Suprapubic skin (tissue), 4 donors: ENCODE measurements around the gene EIF4G2. TPM values are rescaled to one million over a fixed set of nuclear protein-coding genes. Genes with fewer than 3 reads are reported as not detected.

Experiments used
- DNase-seq, 2 donors: peaks; one replicate each; pipeline ENCODE4 v3.0.0-alpha.2; 2019; ENCODE audit warnings: low spot score in 2 of 2
- H3K27ac ChIP-seq: fragments of 200-600 bp; sonication (generic); one replicate; pipeline ENCODE4 v1.5.1; 2019
- H3K27me3 ChIP-seq: fragments of 200-600 bp; sonication (generic); one replicate; pipeline ENCODE4 v1.5.1; 2019
- H3K36me3 ChIP-seq: fragments of 200-600 bp; sonication (generic); one replicate; pipeline ENCODE4 v1.5.1; 2019
- H3K4me1 ChIP-seq: fragments of 200-600 bp; sonication (generic); one replicate; pipeline ENCODE4 v1.5.1; 2019
- H3K4me3 ChIP-seq: fragments of 200-600 bp; sonication (generic); one replicate; pipeline ENCODE4 v1.5.1; 2019; ENCODE audit warnings: mild to moderate bottlenecking
- H3K9me3 ChIP-seq: fragments of 200-600 bp; sonication (generic); one replicate; pipeline ENCODE4 v1.5.1; 2019
- CTCF ChIP-seq, 2 donors: fragments of 200-600 bp in 1 of 2; fragments of 450-650 bp in 1 of 2; sonication (generic) in 1 of 2; IDR thresholded peaks; one replicate each; pipeline ENCODE4 v1.5.1; 2016 to 2019; ENCODE audit warnings: antibody characterized with exemption in 2 of 2, mild to moderate bottlenecking in 1 of 2, moderate library complexity in 1 of 2
- EP300 ChIP-seq: sonication (generic); formaldehyde crosslinking; IDR thresholded peaks from one replicate; pipeline ENCODE4 v1.6.1; 2017; ENCODE audit warnings: antibody characterized with exemption
- POLR2A ChIP-seq, 2 donors: fragments of 450-650 bp; IDR thresholded peaks; one replicate each; pipeline ENCODE4 v1.6.1; 2017; ENCODE audit warnings: antibody characterized with exemption in 2 of 2, mild to moderate bottlenecking in 2 of 2, moderate library complexity in 2 of 2
- POLR2AphosphoS5 ChIP-seq, 3 donors: sonication (generic); formaldehyde crosslinking; IDR thresholded peaks; one replicate each; pipeline ENCODE4 v1.6.1; 2017; ENCODE audit warnings: antibody characterized with exemption in 3 of 3
- WGBS: methylation state at CpG from one replicate; pipeline ENCODE4 v1.1.5; 2018; 5-methylcytosine and 5-hydroxymethylcytosine counted together
- total RNA-seq, 4 donors: library from RNA; depleted of rRNA; stranded (reverse); fragments of >200 nt; gene quantifications; one replicate each; pipeline ENCODE4 v1.1.0, GENCODE V29; 2016

EIF4G2 gene
- 100 to 1,000 TPM; 439 to 593 (median 477) TPM for total RNA-seq

GRCh38 chr11:10808553-10809372, at the start of gene EIF4G2:
TSS of gene EIF4G2 (minus strand) at chr11:10808926.
- Histone ChIP-seq H3K9me3 (no peaks in the 10 kb centered on the region), H3K36me3 (peaks cover 26% of the 10 kb centered on the region), H3K27me3 (no peaks in the 10 kb centered on the region), H3K4me3 (peak within 1 kb of the TSS; percentile 100), H3K27ac (peak within 1 kb of the TSS; percentile 100), H3K4me1 (peaks cover 47% of the 10 kb centered on the region)
- peak; percentile 99 for DNase-seq
- under 1% methylated on average over 48 of the region's 65 CpGs for WGBS
- TF ChIP-seq CTCF (IDR thresholded peaks at IDR 0.05) (no peak), EP300 (no peak), POLR2A (IDR thresholded peaks at IDR 0.05) (peak; percentile 98 to 100), POLR2AphosphoS5 (IDR thresholded peaks at IDR 0.05) (peak; percentile 99)

- TF ChIP-seq POLR2AphosphoS5 (IDR thresholded peaks at IDR 0.05) (peak; percentile 87 to 98 (median 92)), CTCF (IDR thresholded peaks at IDR 0.05) (peak in 1 of 2 donors; percentile 6), EP300 (no peak), POLR2A (IDR thresholded peaks at IDR 0.05) (peak; percentile 47 to 96)
- Histone ChIP-seq H3K27ac (peak within 1 kb of the TSS; percentile 98), H3K27me3 (no peaks in the 10 kb centered on the region), H3K4me1 (peaks cover 32% of the 10 kb centered on the region), H3K36me3 (peaks cover 23% of the 10 kb centered on the region), H3K9me3 (no peaks in the 10 kb centered on the region), H3K4me3 (peak within 1 kb of the TSS; percentile 63)
- under 1% methylated on average over 54 of the region's 59 CpGs for WGBS
- DNase-seq, result peak; percentile 97 to 98
Measured at GRCh38 chr11:10857709-10858438, 49.1 kb upstream of the EIF4G2 start, which contains the start of gene ZBED5. TSS of gene ZBED5 (minus strand) at chr11:10858053. CDS start at chr11:10854945, 3,108 bp downstream.

- Histone ChIP-seq H3K36me3 (peaks cover 26% of the 10 kb centered on the region), H3K27ac (peak overlapping the region; percentile 98), H3K4me1 (peaks cover 30% of the 10 kb centered on the region), H3K27me3 (no peaks in the 10 kb centered on the region), H3K4me3 (peak overlapping the region; percentile 63), H3K9me3 (no peaks in the 10 kb centered on the region)
- no peak for TF ChIP-seq EP300
- TF ChIP-seq POLR2A (IDR thresholded peaks at IDR 0.05), result no peak
- TF ChIP-seq CTCF (IDR thresholded peaks at IDR 0.05), result no peak
- TF ChIP-seq POLR2AphosphoS5 (IDR thresholded peaks at IDR 0.05), result no peak
- 0% methylated on average over 1 of the region's 14 CpGs for WGBS
- DNase-seq, result no peak
Measured at GRCh38 chr11:10857459-10857708, 48.7 kb upstream of the EIF4G2 start.

- whole genome bisulfite sequencing, result 5% methylated on average over 17 of the region's 17 CpGs
- H3K36me3 ChIP-seq, result peaks cover 31% of the 10 kb centered on the region
- no peaks in the 10 kb centered on the region for H3K9me3 ChIP-seq
- H3K27ac ChIP-seq, result peak overlapping the region; percentile 98
- H3K27me3 ChIP-seq, result no peaks in the 10 kb centered on the region
- peak overlapping the region; percentile 63 for H3K4me3 ChIP-seq
- TF ChIP-seq POLR2AphosphoS5 (IDR thresholded peaks at IDR 0.05), result peak in 1 of 3 donors; percentile 16
- TF ChIP-seq POLR2A (IDR thresholded peaks at IDR 0.05), result peak in 1 of 2 donors; percentile 13
- TF ChIP-seq CTCF (IDR thresholded peaks at IDR 0.05), result no peak
- TF ChIP-seq EP300, result no peak
- peak in 1 of 2 donors; percentile 77 for DNase-seq
- peaks cover 30% of the 10 kb centered on the region for H3K4me1 ChIP-seq
Measured at GRCh38 chr11:10856689-10857458, 48.1 kb upstream of the EIF4G2 start.
